ENCODE data around the gene LILRA2. TPM values are rescaled to one million over a fixed set of nuclear protein-coding genes. Genes with fewer than 3 reads are reported as not detected.
"Not testable (repeated sequence)": the region's sequence is repeated elsewhere in the genome, so short reads cannot be mapped to it uniquely, and the experiment has no call there.

Gene LILRA2
- total and polyA plus RNA-seq, 10 of the 15 experiments (the other 5 are each of a cell fraction or from before 2014, with no cell fraction given) = 0.16 to 1.8 (median 0.43) TPM

GRCh38 chr19:54630262-54630661 is 56.7 kb downstream of the LILRA2 start, which contains the start of gene LILRB1:
LILRB1 (plus strand) TSS chr19:54630484; CDS start chr19:54631074, 590 bp downstream.
- H3K27ac ChIP-seq (ENCODE audit: control insufficient read depth, insufficient read depth) = peak within 1 kb of the TSS; percentile 15; the same call in 1 of the 2 replicates
- ATAC-seq; H3K9me3 ChIP-seq (replicated peaks; ENCODE audit: control insufficient read depth, insufficient read depth, low read length); H2AFZ ChIP-seq (ENCODE audit: control insufficient read depth, low read depth, low read length); H3K9ac ChIP-seq (ENCODE audit: control insufficient read depth, insufficient read depth, low read length); FAIRE-seq; H3K27me3 ChIP-seq (replicated peaks in 1 of 2; ENCODE audit: control insufficient read depth in 2 of 2, insufficient read depth in 2 of 2, low read length in 1 of 2); intact Hi-C loops (cut with micrococcal nuclease; ENCODE audit: unreplicated experiment); H3K4me2 ChIP-seq (ENCODE audit: control insufficient read depth, insufficient read depth); RAD21 ChIA-PET (ENCODE audit: unreplicated experiment); H4K20me1 ChIP-seq (ENCODE audit: control insufficient read depth, insufficient read depth); POLR2A ChIA-PET; BruUV-seq (replicated peaks); H3K4me3 ChIP-seq; DNase-seq (ENCODE audit: low read depth, low spot score): not testable (repeated sequence)
- in situ Hi-C loops (cut with MboI) = loop anchor here (5.0 kb wide), 1 partner anchor 348 kb away; the partner anchor contains the start of gene LILRB2
- 0 out of 2 replicates have a peak, but pooled peaks have one; percentile 7 for TF ChIP-seq POLR2AphosphoS2 (IDR thresholded peaks at IDR 0.05; ENCODE audit: low read depth, low read length)
- peaks cover 31% of the 10 kb centered on the region for H3K4me1 ChIP-seq (ENCODE audit: control insufficient read depth, insufficient read depth, low read length)
- peaks cover 20 to 32% of the 10 kb centered on the region in 2 experiments; a peak in 3 of 4 replicates for H3K36me3 ChIP-seq (ENCODE audit: control insufficient read depth in 2 of 2, insufficient read depth in 2 of 2, low read length in 1 of 2)
- ChIA-PET CTCF (interaction anchor here (0.9 to 1.1 kb wide), 2 partner anchors 12 to 57 kb away, joined by 3 read pairs; no protein-coding TSS in a partner anchor), SMC1A (ENCODE audit: uncharacterized antibody, unreplicated experiment) (interaction anchor here (1.3 kb wide), 1 partner anchor 192 kb away, joined by 3 read pairs; no protein-coding TSS in a partner anchor)
- H3K79me2 ChIP-seq (ENCODE audit: control insufficient read depth, insufficient read depth, low read length) = peaks cover 45% of the 10 kb centered on the region
- WGBS (ENCODE audit: insufficient coverage, insufficient replicate concordance, low lambda C conversion rate, missing lambda C conversion rate) = 48% methylated on average over 9 of the region's 9 CpGs

- CTCF ChIA-PET = interaction anchor here (0.9 to 1.1 kb wide), 2 partner anchors 13 to 58 kb away, joined by 3 read pairs; no protein-coding TSS in a partner anchor
- TF ChIP-seq MEF2B (IDR thresholded peaks at IDR 0.05; ENCODE audit: partially characterized antibody, poor library complexity, severe bottlenecking) (no peak), E2F8 (IDR thresholded peaks at IDR 0.05; ENCODE audit: low read depth, partially characterized antibody) (no peak), CBX3 (IDR thresholded peaks at IDR 0.05; ENCODE audit: borderline replicate concordance, low read depth) (no peak), SREBF2 (IDR thresholded peaks at IDR 0.05; ENCODE audit: low read length) (no peak), POLR2AphosphoS5 (IDR thresholded peaks at IDR 0.05; ENCODE audit: low read length) (0 out of 2 replicates have a peak, but pooled peaks have one; percentile 21), POLR2AphosphoS2 (IDR thresholded peaks at IDR 0.05; ENCODE audit: low read depth, low read length) (0 out of 2 replicates have a peak, but pooled peaks have one; percentile 57)
- TF ChIP-seq, protein P1, sequence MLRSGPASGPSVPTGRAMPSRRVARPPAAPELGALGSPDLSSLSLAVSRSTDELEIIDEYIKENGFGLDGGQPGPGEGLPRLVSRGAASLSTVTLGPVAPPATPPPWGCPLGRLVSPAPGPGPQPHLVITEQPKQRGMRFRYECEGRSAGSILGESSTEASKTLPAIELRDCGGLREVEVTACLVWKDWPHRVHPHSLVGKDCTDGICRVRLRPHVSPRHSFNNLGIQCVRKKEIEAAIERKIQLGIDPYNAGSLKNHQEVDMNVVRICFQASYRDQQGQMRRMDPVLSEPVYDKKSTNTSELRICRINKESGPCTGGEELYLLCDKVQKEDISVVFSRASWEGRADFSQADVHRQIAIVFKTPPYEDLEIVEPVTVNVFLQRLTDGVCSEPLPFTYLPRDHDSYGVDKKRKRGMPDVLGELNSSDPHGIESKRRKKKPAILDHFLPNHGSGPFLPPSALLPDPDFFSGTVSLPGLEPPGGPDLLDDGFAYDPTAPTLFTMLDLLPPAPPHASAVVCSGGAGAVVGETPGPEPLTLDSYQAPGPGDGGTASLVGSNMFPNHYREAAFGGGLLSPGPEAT (IDR thresholded peaks at IDR 0.05; ENCODE audit: low read depth) = no peak
Observed at GRCh38 chr19:54630782-54631181, 57.2 kb downstream of the LILRA2 start.

More at GRCh38 chr19:54630782-54631181, 57.2 kb downstream of the LILRA2 start:
- H3K27ac ChIP-seq (ENCODE audit: control insufficient read depth, insufficient read depth) = peak overlapping the region; percentile 15; the same call in 1 of the 2 replicates
- no peaks in the 10 kb centered on the region; the same call in 2 of the 3 replicates for H3K9me3 ChIP-seq (replicated peaks; ENCODE audit: control insufficient read depth, insufficient read depth, low read length)
- intact Hi-C loops (cut with micrococcal nuclease; ENCODE audit: unreplicated experiment) (no loop called here), in situ Hi-C loops (cut with MboI) (loop anchor here (5.0 kb wide), 1 partner anchor 348 kb away; the partner anchor contains the start of gene LILRB2)
- peaks cover 20 to 32% of the 10 kb centered on the region in 2 experiments; a peak in 3 of 4 replicates for H3K36me3 ChIP-seq (ENCODE audit: control insufficient read depth in 2 of 2, insufficient read depth in 2 of 2, low read length in 1 of 2)
- H2AFZ ChIP-seq (ENCODE audit: control insufficient read depth, low read depth, low read length) = no peak overlapping the region
- peaks cover 40% of the 10 kb centered on the region for H3K79me2 ChIP-seq (ENCODE audit: control insufficient read depth, insufficient read depth, low read length)
- no peaks in the 10 kb centered on the region for H3K27me3 ChIP-seq (replicated peaks in 1 of 2; ENCODE audit: control insufficient read depth in 2 of 2, insufficient read depth in 2 of 2, low read length in 1 of 2)
- H3K4me3 ChIP-seq = no peak overlapping the region
- ChIA-PET POLR2A (no interaction called here), RAD21 (ENCODE audit: unreplicated experiment) (no interaction called here), SMC1A (ENCODE audit: uncharacterized antibody, unreplicated experiment) (interaction anchor here (1.3 kb wide), 1 partner anchor 192 kb away, joined by 3 read pairs; no protein-coding TSS in a partner anchor)
- no peak for FAIRE-seq
- no peak for DNase-seq (ENCODE audit: low read depth, low spot score)
- 40% methylated on average over 6 of the region's 6 CpGs for WGBS (ENCODE audit: insufficient coverage, insufficient replicate concordance, low lambda C conversion rate, missing lambda C conversion rate)
- no TSS peak for BruUV-seq (replicated peaks)
- no peak; the same call in 2 of the 3 replicates for ATAC-seq
- H4K20me1 ChIP-seq (ENCODE audit: control insufficient read depth, insufficient read depth) = no peaks in the 10 kb centered on the region
- H3K4me2 ChIP-seq (ENCODE audit: control insufficient read depth, insufficient read depth) = no peak overlapping the region
- H3K4me1 ChIP-seq (ENCODE audit: control insufficient read depth, insufficient read depth, low read length) = peaks cover 27% of the 10 kb centered on the region
- no peak overlapping the region for H3K9ac ChIP-seq (ENCODE audit: control insufficient read depth, insufficient read depth, low read length)

All from GM12878 (cell line).